Measurements from ENCODE around the gene GARNL3. TPM values are rescaled to one million over a fixed set of nuclear protein-coding genes. Genes with fewer than 3 reads are reported as not detected.

Gene GARNL3
- total RNA-seq, 1 experiment from 2014 or later = 11.5 TPM

- no peak overlapping the region for H3K27ac ChIP-seq (ENCODE audit: low read length)
- DNase-seq (ENCODE audit: low read depth, low spot score) (no peak), ATAC-seq (no peak)
- H3K27me3 ChIP-seq (ENCODE audit: control insufficient read depth, insufficient read depth, low read length) = no peaks in the 10 kb centered on the region
- H3K36me3 ChIP-seq (ENCODE audit: control insufficient read depth, insufficient read depth, low read length) = no peaks in the 10 kb centered on the region; the same call in 1 of the 2 replicates
- ChIA-PET CTCF (no interaction called here), POLR2A (no interaction called here)
- TF ChIP-seq SIN3A (IDR thresholded peaks at IDR 0.05; ENCODE audit: borderline replicate concordance, insufficient read depth, low read depth, low read length) (no peak), REST (IDR thresholded peaks at IDR 0.05; ENCODE audit: insufficient read depth in 1 of 2, low read depth in 2 of 2, low read length in 1 of 2) (no peak), CTCF (IDR thresholded peaks at IDR 0.05) (no peak), POLR2AphosphoS5 (IDR thresholded peaks at IDR 0.05; ENCODE audit: low read depth, low read length) (no peak), TCF7L2 (IDR thresholded peaks at IDR 0.05; ENCODE audit: low read depth, low read length) (no peak)
- no peaks in the 10 kb centered on the region for H3K9me3 ChIP-seq (ENCODE audit: control insufficient read depth, insufficient read depth, low read depth, low read length)
- H3K4me1 ChIP-seq (ENCODE audit: control insufficient read depth, insufficient read depth, low read length) = peaks cover 12% of the 10 kb centered on the region
- no TSS peak for BruUV-seq (replicated peaks)
- no peak overlapping the region for H3K4me3 ChIP-seq (ENCODE audit: low read depth in 2 of 2, low read length in 2 of 2)
- in situ Hi-C loops (cut with HindIII; ENCODE audit: low pct_unique_long_range_greater_than_20kb, low sequenced_read_pairs) = no loop called here
- intact Hi-C loops (cut with micrococcal nuclease; ENCODE audit: unreplicated experiment) = no loop called here
Observed at GRCh38 chr9:127399736-127400269, 135.2 kb downstream of the GARNL3 start.

GRCh38 chr9:127402401-127403090 is 138.0 kb downstream of the GARNL3 start:
- H3K4me3 ChIP-seq (ENCODE audit: low read depth in 2 of 2, low read length in 2 of 2) = no peak overlapping the region
- ATAC-seq = no peak
- POLR2A ChIA-PET = interaction anchor here (0.6 kb wide), 1 partner anchor 51 kb away, joined by 3 read pairs; no protein-coding TSS in a partner anchor
- H3K9me3 ChIP-seq (ENCODE audit: control insufficient read depth, insufficient read depth, low read depth, low read length) = no peaks in the 10 kb centered on the region
- CTCF ChIA-PET = no interaction called here
- in situ Hi-C loops (cut with HindIII; ENCODE audit: low pct_unique_long_range_greater_than_20kb, low sequenced_read_pairs) = no loop called here
- intact Hi-C loops (cut with micrococcal nuclease; ENCODE audit: unreplicated experiment) = no loop called here
- BruUV-seq (replicated peaks) = no TSS peak
- no peak for DNase-seq (ENCODE audit: low read depth, low spot score)
- TF ChIP-seq REST (IDR thresholded peaks at IDR 0.05; ENCODE audit: insufficient read depth in 1 of 2, low read depth in 2 of 2, low read length in 1 of 2) = no peak
- TF ChIP-seq TCF7L2 (IDR thresholded peaks at IDR 0.05; ENCODE audit: low read depth, low read length) = no peak
- TF ChIP-seq CTCF (IDR thresholded peaks at IDR 0.05) = no peak
- no peak for TF ChIP-seq SIN3A (IDR thresholded peaks at IDR 0.05; ENCODE audit: borderline replicate concordance, insufficient read depth, low read depth, low read length)
- TF ChIP-seq POLR2AphosphoS5 (IDR thresholded peaks at IDR 0.05; ENCODE audit: low read depth, low read length) = no peak
- no peaks in the 10 kb centered on the region; the same call in 1 of the 2 replicates for H3K36me3 ChIP-seq (ENCODE audit: control insufficient read depth, insufficient read depth, low read length)
- H3K27ac ChIP-seq (ENCODE audit: low read length) = no peak overlapping the region
- H3K4me1 ChIP-seq (ENCODE audit: control insufficient read depth, insufficient read depth, low read length) = peaks cover 17% of the 10 kb centered on the region
- no peaks in the 10 kb centered on the region for H3K27me3 ChIP-seq (ENCODE audit: control insufficient read depth, insufficient read depth, low read length)
